GM19467 (cell line): Measurements from ENCODE around the gene GNAI2.
"Not testable (repeated sequence)": the region's sequence is repeated elsewhere in the genome, so short reads cannot be mapped to it uniquely, and the experiment has no call there.

ENCODE experiments used
- ATAC-seq: cut with Tn5 transposase; IDR thresholded peaks from one replicate; pipeline ENCODE4 v1.9.1; 2021; ENCODE audit warnings: mild to moderate bottlenecking, moderate library complexity; ENCODE audit not compliant: unreplicated experiment

Gene GNAI2

DNA sequence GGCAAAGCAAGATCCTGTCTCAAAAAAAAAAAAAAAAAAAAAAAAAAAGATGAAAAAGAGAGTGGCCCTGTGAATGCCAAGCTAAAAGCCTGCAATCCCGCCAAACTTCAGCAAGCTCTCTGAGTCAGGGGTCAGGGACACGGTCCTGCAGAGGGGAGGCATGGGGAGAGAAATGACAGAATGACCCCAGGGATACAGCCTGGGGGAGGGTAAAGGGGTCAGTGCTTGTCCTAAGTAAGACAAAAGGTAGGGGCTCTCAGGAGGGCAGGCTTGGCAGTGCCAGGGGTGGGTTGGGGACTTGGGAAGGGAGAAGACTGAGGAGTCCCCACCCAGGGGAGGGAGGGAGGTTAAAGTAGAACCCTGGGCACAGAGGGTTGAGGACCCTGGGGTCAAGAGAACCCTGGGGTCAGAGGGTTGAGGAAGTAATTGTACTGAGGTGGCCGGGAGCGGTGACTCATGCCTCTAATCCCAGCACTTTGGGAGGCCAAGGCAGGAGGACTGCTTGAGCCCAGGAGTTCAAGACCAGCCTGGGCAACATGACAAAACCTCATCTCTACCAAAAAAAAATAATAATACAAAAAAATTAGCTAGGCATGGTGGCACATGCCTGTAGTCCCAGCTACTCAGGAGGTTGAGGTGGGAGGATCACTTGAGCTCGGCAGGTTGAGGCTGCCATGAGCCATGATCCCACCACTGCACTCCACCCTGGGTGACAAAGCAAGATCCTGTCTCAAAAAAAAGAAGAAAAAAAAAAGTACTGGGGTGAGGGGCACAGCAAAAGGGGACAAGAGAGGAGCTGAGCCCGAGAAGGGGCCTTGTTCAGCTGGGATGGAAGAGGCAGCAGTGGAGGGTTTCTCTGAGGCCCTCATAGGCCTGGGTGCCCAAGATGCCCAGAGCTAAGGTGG is 27.7 kb downstream of the GNAI2 start:
- no peak for ATAC-seq

DNA sequence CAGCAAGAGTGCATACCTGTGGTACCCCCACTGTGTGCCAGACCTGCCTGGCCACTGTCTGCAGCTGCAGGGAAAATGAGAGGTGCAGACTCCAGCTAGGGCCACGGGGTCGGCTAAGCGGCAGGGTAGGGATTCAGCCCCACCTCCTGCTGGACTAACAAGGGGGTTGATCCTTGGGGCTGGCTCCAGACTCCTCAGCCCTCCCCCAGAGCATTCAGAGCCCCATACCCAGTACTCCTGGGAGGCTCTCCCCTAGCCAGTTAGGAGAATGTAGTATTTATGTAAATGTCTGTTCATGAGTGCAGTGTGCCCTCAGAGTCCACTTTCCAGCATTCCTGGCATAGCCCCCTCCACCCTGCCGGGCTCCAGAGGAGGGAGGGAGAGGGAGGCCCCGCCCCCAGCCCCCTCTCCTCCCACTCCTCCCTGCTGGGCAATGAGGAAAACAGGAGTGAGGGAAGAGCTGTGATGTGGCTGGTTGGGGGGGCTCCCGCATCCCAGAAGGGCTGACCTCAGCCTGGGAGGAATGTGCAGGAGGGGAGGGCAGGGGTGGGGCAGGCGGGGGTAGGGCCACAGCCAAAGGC is 28.5 kb downstream of the GNAI2 start:
- no peak for ATAC-seq

DNA sequence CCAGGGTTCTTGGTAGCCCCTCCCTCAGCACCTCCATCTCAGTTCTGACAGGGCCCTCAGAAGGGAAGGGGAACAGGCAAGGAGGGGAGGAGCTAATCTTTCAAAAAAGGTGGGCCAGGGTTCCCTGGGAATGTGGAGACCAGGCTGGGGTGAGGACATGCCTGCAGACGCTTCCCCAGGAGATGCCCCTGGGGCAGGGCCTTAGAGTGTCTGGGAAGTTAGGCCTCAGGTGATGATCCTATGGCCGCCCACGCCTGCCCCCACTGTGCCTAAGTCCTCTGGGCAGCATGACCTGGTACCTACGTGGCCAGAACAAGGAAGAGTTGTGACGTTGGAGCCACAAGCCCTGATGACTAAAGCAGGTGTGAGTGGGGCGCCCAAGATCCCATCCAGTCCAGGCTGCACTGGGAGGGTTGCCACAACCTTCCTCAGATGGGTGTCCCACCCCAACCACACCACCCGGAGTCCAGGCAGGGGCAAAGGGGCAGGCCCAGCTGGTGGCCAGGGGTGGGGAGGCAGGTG is 29.0 kb downstream of the GNAI2 start:
- ATAC-seq = no peak

DNA sequence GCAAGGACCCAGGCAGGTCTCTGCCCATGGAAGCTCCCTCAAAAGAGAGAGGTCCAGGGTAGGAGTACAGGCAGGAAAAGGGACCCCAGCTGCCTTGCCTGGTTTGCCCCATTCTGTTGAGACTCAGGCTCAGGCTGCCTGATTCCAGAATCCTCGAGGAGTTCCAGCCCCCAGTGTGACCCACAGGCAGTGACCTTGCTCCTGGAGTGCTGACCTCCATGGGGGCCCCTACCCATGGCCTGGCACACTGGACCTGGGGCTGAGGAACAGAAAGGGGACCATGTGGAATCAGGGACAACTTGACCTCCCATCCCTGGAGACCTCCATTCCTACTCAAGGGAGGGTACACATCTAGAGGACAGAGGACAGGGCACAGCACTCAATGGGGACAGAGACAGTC is 29.6 kb downstream of the GNAI2 start:
- no peak for ATAC-seq

DNA sequence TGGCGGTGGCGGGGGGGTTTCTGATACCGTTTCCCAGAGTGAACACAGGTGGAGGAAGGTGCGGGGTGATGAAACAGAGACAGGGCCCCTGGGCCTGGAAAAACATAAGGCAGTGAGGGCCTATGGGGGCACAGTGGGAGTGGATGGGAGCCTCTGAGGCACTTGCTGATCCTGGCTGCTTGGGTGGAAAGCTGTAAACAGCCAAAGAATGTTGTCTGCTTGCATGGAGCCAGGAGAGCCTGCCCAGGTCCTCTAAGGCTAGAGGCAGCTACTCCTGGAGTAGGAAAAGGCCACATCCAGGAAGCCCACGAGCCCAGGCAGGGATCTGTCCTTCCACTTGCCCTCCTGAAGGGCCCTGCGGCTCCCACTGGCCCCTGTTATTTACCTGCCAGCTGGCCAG is 30.0 kb downstream of the GNAI2 start:
- no peak for ATAC-seq

DNA sequence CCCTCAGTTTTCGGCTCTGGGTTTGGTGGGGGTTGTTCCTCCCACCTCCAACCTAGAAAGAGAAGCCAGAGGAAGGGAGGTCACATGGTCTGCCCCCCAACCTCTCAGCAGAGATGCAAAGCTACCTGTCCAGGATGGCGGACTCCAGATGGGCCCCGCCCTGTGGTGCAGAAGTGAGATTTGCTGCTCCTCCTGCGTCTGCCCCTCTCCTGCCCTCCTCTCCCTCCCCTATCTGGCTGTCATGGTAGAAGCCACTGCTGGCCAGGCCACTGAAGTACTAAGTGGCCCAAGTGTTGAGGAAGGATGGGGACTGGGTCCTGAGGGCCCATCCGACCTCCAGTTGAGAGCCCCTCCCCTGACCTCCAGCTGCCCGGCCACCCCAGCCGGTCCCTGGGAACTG is 30.8 kb downstream of the GNAI2 start:
- no peak for ATAC-seq

DNA sequence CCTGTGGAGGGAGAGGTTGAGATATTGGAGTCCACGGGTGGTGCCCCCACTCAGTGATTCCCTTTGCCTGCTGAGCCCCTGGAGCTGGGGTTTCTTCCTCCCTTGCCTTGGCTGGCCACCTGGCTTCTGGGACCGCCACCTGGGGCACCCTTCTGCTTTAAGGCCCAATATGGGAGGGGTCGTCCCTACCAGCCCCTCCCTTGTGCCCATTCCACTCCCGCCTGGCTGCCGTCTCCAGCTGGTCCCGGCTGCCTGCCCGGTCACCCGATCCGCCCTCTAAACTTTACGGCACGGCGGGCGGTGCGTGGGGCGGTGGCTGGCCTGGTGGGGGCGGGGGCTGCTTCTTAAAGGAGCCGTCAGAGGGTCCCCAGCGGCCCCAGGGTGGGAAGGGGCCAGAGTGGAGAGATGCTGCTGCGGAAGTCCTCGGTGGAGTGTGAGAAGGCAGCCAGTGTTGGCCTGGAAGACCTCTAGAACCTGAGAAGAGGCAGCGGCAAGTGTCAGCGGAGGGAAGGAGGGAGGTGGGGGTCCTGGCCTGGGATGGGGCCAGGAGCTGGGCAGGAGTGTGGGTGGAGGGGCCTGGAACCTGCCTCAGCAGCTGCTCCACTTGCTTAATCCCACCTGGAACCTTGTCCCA is 31.4 kb downstream of the GNAI2 start:
- ATAC-seq = no peak

DNA sequence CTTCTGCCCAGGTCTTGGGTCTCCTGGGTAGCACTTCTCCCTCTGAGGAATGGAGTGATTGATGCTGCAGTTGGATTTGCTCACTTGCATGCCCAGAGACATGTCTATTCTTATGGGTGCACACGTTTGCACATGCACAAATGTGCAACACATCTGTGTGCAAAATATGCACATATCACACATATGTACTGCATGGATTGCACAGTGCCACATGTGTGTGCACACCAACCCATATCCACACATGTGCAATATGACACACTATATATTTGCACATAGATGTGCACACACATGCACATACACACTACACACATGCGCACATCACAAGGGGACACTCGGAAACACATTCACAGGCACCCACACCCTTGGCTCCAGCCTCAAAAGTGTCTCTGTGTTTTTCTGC is 32.3 kb downstream of the GNAI2 start:
- ATAC-seq = no peak

DNA sequence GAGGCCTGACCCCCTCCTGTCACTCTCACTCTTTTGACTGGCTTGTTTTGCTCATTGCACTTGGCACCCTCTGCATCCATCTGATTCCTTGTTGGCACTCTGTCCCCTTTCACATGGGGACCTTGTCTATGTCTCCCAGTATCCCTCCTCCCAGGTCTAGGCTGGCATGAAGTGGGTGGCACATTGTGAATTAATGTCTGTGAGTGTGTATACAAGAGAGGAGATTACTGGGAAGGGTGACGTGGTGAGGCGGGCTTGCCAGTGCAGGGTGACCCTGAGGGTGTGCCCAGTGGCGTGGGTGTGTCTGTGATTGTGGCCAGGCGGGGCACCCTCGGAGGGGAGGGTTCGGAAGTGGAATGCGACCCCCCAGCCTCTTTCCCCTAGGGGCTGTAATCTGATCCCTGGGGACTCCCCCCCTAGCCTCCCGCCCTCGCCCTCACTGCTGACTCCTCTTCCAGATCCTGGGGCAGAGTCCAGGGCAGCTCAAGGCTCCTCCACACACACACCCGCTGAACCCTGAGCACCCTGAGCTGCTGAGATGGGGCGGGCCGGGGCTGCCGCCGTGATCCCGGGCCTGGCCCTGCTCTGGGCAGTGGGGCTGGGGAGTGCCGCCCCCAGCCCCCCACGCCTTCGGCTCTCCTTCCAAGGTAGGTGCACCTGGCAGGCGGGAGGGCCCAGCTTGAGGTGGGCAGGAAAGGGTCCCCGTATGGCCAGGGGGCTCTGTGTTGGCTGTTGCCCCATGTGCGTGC is 32.9 kb downstream of the GNAI2 start, which contains the start of gene SEMA3B:
TSS of gene SEMA3B (plus strand) at position 445 of the 749 bp plus-strand sequence. CDS start at position 539, 94 bp downstream.
- no peak for ATAC-seq

DNA sequence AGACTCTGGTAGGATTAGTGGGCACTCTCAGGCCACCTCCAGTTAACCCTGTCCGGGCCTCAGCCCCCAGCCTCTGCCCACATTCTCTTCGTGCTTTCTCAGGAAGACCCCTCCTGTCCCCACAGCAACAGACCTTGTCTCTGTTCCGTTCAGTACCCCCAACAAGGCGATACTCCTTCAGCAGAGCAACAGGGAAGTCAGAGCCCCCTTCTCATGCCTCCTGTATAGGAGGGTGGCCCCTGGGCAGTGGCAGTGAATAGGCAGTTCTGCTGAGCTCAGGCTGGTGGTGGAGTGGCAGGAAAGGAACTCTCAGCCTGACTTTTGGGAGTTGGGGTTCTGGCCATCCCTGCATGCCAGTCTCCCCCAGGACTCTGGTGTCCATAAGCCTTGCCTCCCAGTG is 33.5 kb downstream of the GNAI2 start:
- no peak for ATAC-seq

DNA sequence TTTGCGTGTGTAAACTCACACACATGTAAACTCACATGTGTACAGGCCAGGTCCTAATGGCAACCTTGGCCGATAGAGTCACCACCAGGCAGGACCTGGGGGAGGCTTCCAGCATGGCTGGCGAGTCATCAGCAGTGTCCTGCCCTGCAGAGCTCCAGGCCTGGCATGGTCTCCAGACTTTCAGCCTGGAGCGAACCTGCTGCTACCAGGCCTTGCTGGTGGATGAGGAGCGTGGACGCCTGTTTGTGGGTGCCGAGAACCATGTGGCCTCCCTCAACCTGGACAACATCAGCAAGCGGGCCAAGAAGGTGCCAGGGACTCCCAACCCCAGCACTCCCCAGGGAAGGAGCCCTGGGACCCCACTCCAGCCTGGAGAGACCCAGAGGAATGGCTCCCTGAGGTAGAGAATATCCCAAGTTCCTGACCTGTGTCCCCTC is 34.0 kb downstream of the GNAI2 start:
- no peak for ATAC-seq

DNA sequence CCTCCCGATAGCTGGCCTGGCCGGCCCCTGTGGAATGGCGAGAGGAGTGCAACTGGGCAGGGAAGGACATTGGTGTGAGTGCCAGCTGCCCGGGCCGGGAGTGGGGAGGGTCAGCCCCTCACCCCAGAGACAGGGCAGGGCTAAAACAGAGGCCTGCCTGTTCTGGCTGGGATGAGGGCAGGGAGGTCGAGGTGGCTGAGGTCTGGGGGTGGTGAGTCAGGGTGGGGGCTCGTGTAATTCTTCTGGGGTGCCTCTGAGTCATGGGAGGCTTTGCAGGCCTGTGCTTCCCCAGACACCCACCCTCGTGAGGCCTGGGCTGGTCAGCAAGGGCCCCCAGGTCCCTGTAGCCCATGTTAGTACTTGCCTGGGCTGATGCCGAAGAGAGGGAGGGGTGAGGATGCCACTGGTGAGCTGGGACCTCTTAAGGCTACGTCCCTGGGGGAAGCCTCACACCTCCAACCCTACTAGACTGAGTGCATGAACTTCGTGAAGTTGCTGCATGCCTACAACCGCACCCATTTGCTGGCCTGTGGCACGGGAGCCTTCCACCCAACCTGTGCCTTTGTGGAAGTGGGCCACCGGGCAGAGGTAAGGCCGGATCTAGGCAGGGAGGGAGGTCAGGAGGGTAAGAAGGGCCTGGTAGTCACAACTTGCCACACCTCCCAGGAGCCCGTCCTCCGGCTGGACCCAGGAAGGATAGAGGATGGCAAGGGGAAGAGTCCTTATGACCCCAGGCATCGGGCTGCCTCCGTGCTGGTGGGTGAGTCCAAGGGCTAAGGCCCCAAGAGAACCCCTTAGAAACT is 34.6 kb downstream of the GNAI2 start:
- ATAC-seq = no peak

DNA sequence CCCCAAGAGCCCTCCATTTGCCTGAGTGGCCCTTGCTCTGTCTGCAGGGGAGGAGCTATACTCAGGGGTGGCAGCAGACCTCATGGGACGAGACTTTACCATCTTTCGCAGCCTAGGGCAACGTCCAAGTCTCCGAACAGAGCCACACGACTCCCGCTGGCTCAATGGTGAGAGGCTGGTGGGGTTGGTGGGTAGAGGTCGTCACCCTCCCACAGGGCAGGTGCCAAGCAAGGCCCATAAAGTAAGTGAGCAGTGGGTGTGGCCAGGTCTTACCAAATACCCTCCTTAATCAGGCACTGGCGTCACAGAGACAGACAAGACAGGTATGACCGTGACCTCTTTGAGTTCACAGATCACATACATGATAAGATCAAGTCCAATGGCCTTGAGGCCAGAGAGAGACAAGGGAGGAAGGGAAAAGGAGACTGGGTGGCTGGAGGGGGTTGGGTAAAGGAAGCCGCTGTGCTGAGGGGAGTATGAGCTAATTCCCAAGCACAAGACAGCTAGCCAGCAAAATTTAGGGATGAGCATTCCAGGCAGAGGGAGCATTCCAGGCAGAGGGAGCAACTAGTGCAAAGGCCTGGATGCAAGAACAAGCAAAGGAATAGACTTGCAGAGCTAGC is 35.4 kb downstream of the GNAI2 start:
- no peak for ATAC-seq

DNA sequence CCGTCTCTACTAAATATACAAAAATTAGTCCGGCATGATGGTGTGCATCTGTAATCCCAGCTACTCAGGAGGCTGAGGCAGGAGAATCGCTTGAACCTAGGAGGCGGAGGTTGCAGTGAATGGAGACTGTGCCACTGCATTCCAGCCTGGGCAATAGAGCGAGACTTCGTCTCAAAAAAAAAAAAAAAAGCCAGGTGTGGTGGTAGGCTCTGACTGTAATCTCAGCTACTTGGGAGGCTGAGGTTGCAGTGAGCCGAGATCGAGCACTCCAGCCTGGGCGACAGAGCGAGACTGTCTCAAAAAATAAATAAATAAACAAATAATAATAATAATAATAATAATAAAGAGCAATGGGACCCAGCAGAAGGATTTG is 36.5 kb downstream of the GNAI2 start:
- ATAC-seq = not testable (repeated sequence)

DNA sequence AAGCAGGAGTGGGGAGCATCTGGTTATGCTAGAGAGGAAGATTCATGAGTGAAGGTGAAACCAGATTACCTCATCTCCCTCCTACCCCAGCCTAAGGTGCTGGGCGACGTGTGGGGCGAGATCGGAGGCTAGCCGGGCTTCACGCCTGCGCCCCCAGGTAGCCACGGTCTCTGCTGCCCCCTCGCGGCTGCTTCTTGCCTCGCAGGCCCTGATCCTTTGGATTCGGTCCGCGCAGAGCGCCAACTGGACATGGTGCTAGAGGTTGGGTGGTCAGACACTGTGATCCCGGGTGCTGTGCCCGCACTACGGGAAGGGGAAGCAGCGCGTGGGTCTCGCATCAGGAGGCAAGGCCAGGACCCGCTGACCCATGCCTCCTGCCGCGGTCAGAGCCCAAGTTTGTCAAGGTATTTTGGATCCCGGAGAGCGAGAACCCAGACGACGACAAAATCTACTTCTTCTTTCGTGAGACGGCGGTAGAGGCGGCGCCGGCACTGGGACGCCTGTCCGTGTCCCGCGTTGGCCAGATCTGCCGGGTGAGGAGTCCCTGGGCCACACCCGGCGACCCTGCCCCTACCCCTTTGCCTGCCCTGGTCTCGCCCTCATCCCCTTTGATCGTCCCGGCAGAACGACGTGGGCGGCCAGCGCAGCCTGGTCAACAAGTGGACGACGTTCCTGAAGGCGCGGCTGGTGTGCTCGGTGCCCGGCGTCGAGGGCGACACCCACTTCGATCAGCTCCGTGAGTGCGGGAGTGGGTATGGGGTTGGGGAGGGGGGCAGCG is 37.1 kb downstream of the GNAI2 start:
- peak; percentile 66 for ATAC-seq

DNA sequence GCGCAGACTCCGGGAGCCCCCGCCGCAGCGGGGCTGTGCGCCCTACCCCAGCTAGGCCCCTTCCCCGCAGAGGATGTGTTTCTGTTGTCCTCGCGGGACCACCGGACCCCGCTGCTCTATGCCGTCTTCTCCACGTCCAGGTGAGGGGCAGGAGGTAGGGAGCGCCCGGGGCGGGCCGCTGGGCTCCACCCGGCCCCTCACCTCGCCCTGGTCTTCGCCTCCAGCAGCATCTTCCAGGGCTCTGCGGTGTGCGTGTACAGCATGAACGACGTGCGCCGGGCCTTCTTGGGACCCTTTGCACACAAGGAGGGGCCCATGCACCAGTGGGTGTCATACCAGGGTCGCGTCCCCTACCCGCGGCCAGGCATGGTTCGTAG is 37.7 kb downstream of the GNAI2 start:
- no peak for ATAC-seq

DNA sequence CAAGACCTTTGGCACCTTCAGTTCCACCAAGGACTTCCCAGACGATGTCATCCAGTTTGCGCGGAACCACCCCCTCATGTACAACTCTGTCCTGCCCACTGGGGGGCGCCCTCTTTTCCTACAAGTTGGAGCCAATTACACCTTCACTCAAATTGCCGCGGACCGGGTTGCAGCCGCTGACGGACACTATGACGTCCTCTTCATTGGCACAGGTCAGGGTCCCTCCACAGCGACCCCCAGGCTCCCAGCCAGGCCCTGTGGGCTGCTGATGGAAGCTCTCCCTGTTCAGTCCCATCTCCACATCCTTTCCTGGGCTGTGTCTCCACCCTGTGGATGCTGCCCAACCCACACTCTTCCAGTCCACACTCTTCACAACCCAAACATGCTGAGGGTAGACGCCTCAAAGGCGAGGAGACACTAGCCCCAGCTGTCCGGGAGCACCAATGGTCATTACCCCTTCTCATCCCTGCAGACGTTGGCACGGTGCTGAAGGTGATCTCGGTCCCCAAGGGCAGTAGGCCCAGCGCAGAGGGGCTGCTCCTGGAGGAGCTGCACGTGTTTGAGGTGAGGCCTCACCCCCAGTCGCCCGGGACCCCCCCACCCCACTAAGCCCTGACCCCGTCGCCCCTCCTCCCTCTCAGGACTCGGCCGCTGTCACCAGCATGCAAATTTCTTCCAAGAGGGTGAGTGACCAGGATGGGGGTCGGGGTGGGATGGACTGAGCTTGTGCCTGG is 38.5 kb downstream of the GNAI2 start:
- ATAC-seq = no peak
